GM19455 (cell line): Measurements from ENCODE around the gene PTPRN2.
"Not testable (repeated sequence)": the region's sequence is repeated elsewhere in the genome, so short reads cannot be mapped to it uniquely, and the experiment has no call there.

Experiments used
- ATAC-seq: cut with Tn5 transposase; IDR thresholded peaks from one replicate; pipeline ENCODE4 v1.9.1; 2021; ENCODE audit not compliant: unreplicated experiment

PTPRN2 gene

GRCh38 chr7:157994319-157994718 lies 593.3 kb downstream of the PTPRN2 start:
- ATAC-seq = no peak

GRCh38 chr7:157993406-157994105 lies 594.1 kb downstream of the PTPRN2 start:
- no peak for ATAC-seq

- no peak for ATAC-seq
Measured at GRCh38 chr7:157992511-157993160, 595.0 kb downstream of the PTPRN2 start.

GRCh38 chr7:157991761-157992160 lies 595.9 kb downstream of the PTPRN2 start:
- no peak for ATAC-seq

- ATAC-seq = no peak
Measured at GRCh38 chr7:157991351-157991750, 596.3 kb downstream of the PTPRN2 start.

- no peak for ATAC-seq
Measured at GRCh38 chr7:157990881-157991250, 596.8 kb downstream of the PTPRN2 start.

- ATAC-seq = no peak
Measured at GRCh38 chr7:157990226-157990880, 597.3 kb downstream of the PTPRN2 start.

- ATAC-seq = no peak
Measured at GRCh38 chr7:157989589-157989988, 598.0 kb downstream of the PTPRN2 start.

GRCh38 chr7:157987906-157988305 lies 599.7 kb downstream of the PTPRN2 start:
- ATAC-seq = no peak

GRCh38 chr7:157986051-157986450 lies 601.6 kb downstream of the PTPRN2 start:
- ATAC-seq = no peak

GRCh38 chr7:157985636-157986035 lies 602.0 kb downstream of the PTPRN2 start:
- no peak for ATAC-seq

GRCh38 chr7:157984423-157985163 lies 603.0 kb downstream of the PTPRN2 start:
- ATAC-seq = no peak

GRCh38 chr7:157983502-157984422 lies 603.9 kb downstream of the PTPRN2 start:
- no peak for ATAC-seq

GRCh38 chr7:157981778-157982177 lies 605.8 kb downstream of the PTPRN2 start:
- ATAC-seq = no peak

- no peak for ATAC-seq
Measured at GRCh38 chr7:157980774-157981173, 606.8 kb downstream of the PTPRN2 start.

GRCh38 chr7:157980341-157980731 lies 607.3 kb downstream of the PTPRN2 start:
- not testable (repeated sequence) for ATAC-seq

GRCh38 chr7:157979636-157980340 lies 607.8 kb downstream of the PTPRN2 start:
- ATAC-seq = no peak

- no peak for ATAC-seq
Measured at GRCh38 chr7:157978766-157979165, 608.9 kb downstream of the PTPRN2 start.

GRCh38 chr7:157977717-157978496 lies 609.7 kb downstream of the PTPRN2 start:
- ATAC-seq = no peak
